GM19043 (cell line): ENCODE results near the gene MOB4.
"Not testable (repeated sequence)": the region's sequence is repeated elsewhere in the genome, so short reads cannot be mapped to it uniquely, and the experiment has no call there.

ENCODE experiments used
- ATAC-seq: cut with Tn5 transposase; IDR thresholded peaks from one replicate; pipeline ENCODE4 v1.9.1; 2021; ENCODE audit warnings: low read depth; ENCODE audit not compliant: unreplicated experiment

Gene MOB4

GRCh38 chr2:197578294-197578693 lies 62.4 kb downstream of the MOB4 start:
- ATAC-seq: not testable (repeated sequence)

GRCh38 chr2:197580166-197580565 lies 64.3 kb downstream of the MOB4 start:
- ATAC-seq: not testable (repeated sequence)

- not testable (repeated sequence) for ATAC-seq
These were observed 71.4 kb downstream of the MOB4 start for GRCh38 chr2:197587255-197587654.

- no peak for ATAC-seq
These were observed 75.6 kb downstream of the MOB4 start for GRCh38 chr2:197591339-197592072.

- no peak for ATAC-seq
These were observed 80.9 kb downstream of the MOB4 start for GRCh38 chr2:197596766-197597165.

- no peak for ATAC-seq
These were observed 81.3 kb downstream of the MOB4 start for GRCh38 chr2:197597166-197597565.

- ATAC-seq: no peak
These were observed 82.6 kb downstream of the MOB4 start for GRCh38 chr2:197598450-197598849.

GRCh38 chr2:197599285-197599965 lies 83.6 kb downstream of the MOB4 start:
- ATAC-seq: peak; percentile 46

- ATAC-seq: no peak
These were observed 84.4 kb downstream of the MOB4 start for GRCh38 chr2:197600306-197600705.

- no peak for ATAC-seq
These were observed 85.9 kb downstream of the MOB4 start for GRCh38 chr2:197601726-197602125.
